ENCODE measurements around the gene VSIG10.
"Not testable (repeated sequence)": the region's sequence is repeated elsewhere in the genome, so short reads cannot be mapped to it uniquely, and the experiment has no call there.

Gene VSIG10

GRCh38 chr12:118103601-118104382 is at the start of gene VSIG10:
Gene VSIG10 (minus strand): TSS chr12:118104011. CDS start chr12:118103671, 340 bp downstream.
- DNase-seq: peak in 1 of 2 donors; percentile 2

GRCh38 chr12:118151755-118152154 is 47.9 kb upstream of the VSIG10 start:
- no peak for DNase-seq

GRCh38 chr12:118150625-118151024 is 46.8 kb upstream of the VSIG10 start:
- no peak for DNase-seq

GRCh38 chr12:118148287-118148686 is 44.5 kb upstream of the VSIG10 start:
- no peak for DNase-seq

DNA sequence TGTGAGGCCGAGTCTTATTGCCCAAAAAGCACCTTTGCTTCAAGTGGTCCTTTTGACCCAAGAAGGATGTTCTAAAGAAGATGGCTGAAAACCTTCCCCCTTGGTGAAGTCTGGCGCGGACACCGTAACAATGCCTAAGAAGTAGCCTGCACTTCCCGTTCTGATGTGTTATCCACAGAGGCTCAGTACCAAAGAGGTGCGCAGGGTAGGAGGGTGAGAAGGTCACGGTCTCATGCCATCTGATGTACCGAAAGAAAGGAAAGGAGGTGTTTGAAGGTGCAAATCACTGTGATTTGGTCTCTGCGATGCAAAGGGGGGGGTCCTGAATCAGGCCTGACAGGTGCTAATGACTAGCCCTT is 42.0 kb upstream of the VSIG10 start:
- DNase-seq: no peak

DNA sequence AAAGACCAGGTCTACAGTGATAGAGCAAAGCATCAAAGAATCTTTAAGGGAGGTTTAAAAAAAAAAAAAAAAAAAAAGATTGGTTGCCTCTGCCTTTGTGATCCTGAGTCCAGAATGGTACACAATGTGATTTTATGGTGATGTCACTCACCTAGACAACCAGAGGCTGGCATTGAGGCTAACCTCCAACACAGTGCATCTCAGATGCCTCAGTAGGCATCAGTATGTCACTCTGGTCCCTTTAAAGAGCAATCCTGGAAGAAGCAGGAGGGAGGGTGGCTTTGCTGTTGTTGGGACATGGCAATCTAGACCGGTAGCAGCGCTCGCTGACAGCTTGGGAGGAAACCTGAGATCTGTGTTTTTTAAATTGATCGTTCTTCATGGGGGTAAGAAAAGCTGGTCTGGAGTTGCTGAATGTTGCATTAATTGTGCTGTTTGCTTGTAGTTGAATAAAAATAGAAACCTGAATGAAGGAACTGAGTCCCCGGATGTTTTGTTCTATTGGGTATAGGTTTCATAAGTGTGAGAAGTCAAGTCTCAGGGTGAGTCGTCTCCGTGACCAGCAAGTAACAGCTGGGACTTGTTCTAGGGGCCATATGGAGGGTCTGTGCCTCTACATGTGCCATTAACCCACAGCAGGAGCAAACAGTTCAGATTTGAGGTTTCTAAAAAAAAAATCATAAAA is 41.4 kb upstream of the VSIG10 start:
- no peak for DNase-seq

DNA sequence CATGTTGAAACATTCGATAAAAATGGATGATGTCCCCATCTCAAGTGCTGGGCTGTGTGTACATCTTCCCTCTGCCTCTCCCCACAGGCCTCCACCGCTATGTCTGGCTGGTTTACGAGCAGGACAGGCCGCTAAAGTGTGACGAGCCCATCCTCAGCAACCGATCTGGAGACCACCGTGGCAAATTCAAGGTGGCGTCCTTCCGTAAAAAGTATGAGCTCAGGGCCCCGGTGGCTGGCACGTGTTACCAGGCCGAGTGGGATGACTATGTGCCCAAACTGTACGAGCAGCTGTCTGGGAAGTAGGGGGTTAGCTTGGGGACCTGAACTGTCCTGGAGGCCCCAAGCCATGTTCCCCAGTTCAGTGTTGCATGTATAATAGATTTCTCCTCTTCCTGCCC is 40.7 kb upstream of the VSIG10 start:
- no peak for DNase-seq

DNA sequence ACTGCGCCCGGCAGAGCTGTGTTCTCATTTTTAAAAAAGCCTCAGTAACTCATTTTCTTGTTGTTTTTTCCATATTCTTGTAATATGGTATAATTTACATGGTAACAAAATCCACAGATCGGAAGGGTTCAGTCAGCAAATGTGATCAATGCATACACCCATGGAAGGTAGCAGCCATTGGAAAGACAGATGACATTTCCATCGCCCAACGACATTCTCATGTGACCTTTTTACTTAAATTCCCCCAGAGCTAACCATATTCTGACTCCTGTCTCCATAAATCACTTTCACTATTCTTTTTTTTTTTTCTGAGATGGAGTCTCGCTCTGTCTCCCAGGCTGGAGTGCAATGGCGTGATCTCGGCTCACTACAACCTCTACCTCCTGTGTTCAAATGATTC is 37.0 kb upstream of the VSIG10 start:
- DNase-seq: no peak

- DNase-seq: no peak
Observed at GRCh38 chr12:118137148-118137678, 33.4 kb upstream of the VSIG10 start.

GRCh38 chr12:118136559-118137003 is 32.8 kb upstream of the VSIG10 start:
- DNase-seq: peak; percentile 12 to 21

GRCh38 chr12:118135788-118136558 is 32.2 kb upstream of the VSIG10 start, which contains the start of gene PEBP1:
Gene PEBP1 (plus strand): TSS chr12:118136124. CDS start chr12:118136210, 86 bp downstream.
- DNase-seq: peak; percentile 89 to 90

DNA sequence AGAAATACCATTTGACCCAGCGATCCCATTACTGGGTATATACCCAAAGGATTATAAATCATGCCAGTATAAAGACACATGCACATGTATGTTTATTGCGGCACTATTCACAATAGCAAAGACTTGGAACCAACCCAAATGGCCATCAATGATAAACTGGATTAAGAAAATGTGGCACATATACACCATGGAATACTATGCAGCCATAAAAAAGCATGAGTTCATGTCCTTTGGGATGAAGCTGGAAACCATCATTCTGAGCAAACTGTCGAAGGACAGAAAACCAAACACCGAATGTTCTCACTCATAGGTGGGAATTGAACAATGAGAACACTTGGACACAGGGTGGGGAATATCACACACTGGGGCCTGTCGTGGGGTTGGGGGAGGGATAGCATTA is 25.6 kb upstream of the VSIG10 start:
- DNase-seq: not testable (repeated sequence)

DNA sequence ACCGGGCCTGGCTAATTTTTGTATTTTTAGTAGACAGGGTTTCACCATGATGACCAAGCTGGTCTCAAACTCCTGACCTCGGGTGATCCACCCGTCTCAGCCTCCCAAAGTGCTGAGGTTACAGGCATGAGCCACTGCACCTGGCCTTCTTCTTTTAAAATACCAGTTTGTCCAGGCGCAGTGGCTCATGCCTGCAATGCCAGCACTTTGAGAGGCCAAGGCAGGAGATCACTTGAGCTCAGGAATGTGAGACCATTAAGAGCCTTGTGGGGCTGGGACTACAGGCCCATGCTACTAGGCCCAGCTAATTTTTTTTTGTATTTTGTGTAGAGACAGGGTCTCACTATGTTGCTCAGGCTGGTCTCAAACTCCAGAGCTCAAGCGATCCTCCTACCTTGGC is 24.1 kb upstream of the VSIG10 start:
- DNase-seq: no peak

DNA sequence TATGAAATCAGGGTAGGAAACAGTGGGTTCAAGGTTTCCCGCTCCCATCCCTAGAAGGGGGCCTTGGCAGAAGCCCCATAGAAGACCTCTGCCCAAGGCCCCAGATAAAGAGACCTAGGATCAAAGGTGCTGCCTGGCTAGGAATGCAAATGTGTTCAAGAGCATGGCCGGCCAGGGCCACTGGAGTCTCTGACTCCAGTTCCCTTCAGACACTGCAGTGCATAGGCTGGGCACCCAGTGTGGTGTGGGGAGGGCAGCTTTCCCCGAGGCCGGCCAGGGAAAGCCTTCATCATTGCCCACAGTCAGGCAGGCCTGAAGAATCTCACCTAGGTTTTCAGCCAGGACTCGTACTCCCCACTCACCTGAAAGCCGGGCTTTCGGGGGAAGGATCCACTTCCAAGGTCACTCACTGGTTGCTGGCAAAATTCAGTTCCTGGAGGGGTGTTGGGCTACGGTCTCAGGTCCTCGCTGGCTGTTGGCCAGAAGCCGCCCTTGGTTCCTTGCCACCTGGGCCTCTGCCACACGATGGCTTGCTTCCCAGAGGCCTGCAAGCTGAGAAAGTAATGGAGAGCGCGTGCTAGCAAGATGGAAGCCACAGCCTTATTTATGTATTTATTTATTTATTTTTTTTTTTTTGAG is 22.4 kb upstream of the VSIG10 start:
- DNase-seq: no peak

GRCh38 chr12:118125743-118126118 is 21.9 kb upstream of the VSIG10 start:
- DNase-seq: no peak

GRCh38 chr12:118124333-118124874 is 20.6 kb upstream of the VSIG10 start:
- DNase-seq: no peak

DNA sequence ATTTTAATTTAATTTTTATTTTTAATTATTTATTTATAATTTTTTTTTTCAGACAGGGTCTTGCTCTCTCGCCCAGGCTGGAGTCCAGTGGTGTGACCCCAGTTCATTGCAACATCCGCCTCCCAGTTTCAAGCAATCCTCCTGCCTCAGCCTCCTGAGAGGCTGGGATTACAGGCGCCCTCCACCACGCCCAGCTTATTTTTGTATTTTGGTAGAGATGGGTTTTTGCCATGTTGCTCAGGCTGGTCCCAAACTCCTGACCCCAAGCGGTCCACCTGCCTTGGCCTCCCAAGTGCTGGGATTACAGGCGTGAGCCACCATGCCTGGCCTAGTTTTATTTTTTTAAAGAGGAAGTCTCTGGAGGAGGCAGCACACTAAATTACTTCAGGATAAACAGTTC is 18.5 kb upstream of the VSIG10 start:
- no peak for DNase-seq

- DNase-seq: peak; percentile 54 to 69
Observed at GRCh38 chr12:118120579-118121363, 17.0 kb upstream of the VSIG10 start.

DNA sequence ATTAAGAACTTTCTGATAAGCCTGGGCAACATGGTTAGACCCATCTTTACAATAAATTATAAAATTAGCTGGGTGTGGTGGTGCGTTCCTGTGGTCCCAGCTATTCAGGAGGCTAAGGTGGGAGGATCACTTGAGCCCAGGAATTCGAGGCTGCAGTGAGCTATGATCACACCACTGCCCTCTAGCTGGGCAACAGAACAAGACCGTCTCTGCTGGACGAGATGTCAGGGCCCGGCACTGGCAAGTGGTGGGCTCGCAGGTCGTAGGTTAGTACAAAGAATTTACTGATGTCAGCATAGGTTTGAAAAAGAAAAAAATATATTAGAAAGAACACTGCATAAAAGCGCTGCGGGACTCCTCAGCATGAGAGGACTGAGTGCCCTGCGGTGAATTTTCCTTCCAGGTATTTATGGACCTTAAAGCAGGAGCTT is 15.7 kb upstream of the VSIG10 start:
- no peak for DNase-seq

GRCh38 chr12:118109088-118109487 is 5.3 kb upstream of the VSIG10 start:
- no peak for DNase-seq

GRCh38 chr12:118107694-118108093 is 3.9 kb upstream of the VSIG10 start:
- DNase-seq: no peak

DNA sequence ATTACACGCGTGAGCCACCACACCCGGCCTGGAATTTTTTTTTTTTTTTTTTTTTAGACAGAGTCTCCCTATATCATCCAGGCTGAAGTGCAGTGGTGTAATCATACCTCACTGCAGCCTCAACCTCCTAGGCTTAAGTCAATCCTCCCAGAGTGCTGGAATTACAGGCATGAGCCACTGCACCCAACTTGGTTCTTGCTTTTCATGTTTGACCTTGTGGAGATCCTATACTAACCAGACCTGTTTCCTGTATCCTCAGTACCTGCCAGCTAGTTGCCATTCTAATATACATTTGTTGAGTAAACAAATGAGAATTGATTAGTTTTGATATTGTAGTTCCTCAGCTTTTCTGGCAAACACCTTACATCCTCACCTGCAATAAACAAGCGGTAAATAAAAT is 3.2 kb upstream of the VSIG10 start:
- DNase-seq: no peak
